Measurements from ENCODE around the gene DACH2. TPM values are rescaled to one million over a fixed set of nuclear protein-coding genes. Genes with fewer than 3 reads are reported as not detected.

DACH2 gene
- polyA plus RNA-seq, 1 of the 3 experiments (the other 2 are of a cell fraction) = not detected

DNA sequence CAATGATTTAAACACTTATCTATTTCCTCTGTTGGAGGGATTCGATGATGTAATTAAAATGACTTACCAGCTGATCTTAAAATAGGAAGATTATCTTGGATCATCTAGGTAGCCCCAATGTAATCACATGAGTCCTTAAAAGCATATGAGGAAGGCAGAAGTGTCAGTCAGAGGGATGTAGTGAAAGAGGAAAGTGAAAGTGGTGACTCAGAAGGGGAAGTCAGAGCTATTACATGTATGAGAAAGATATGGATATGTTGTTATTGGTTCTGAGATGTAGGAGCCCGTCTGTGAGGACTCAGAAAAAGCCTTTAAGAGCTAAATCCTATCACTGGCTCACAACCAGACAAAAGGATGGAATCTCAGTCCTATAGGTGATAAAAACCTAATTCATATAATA lies 456.4 kb downstream of the DACH2 start:
- no peaks in the 10 kb centered on the region for H3F3A ChIP-seq (replicated peaks; ENCODE audit: insufficient read depth)
- TF ChIP-seq, protein P1, sequence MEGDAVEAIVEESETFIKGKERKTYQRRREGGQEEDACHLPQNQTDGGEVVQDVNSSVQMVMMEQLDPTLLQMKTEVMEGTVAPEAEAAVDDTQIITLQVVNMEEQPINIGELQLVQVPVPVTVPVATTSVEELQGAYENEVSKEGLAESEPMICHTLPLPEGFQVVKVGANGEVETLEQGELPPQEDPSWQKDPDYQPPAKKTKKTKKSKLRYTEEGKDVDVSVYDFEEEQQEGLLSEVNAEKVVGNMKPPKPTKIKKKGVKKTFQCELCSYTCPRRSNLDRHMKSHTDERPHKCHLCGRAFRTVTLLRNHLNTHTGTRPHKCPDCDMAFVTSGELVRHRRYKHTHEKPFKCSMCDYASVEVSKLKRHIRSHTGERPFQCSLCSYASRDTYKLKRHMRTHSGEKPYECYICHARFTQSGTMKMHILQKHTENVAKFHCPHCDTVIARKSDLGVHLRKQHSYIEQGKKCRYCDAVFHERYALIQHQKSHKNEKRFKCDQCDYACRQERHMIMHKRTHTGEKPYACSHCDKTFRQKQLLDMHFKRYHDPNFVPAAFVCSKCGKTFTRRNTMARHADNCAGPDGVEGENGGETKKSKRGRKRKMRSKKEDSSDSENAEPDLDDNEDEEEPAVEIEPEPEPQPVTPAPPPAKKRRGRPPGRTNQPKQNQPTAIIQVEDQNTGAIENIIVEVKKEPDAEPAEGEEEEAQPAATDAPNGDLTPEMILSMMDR (IDR thresholded peaks at IDR 0.05) = no peak
- TF ChIP-seq TCF12 (IDR thresholded peaks at IDR 0.05) = no peak
- no peak for TF ChIP-seq RFX5 (IDR thresholded peaks at IDR 0.05; ENCODE audit: low read length)
- TF ChIP-seq, protein P2, sequence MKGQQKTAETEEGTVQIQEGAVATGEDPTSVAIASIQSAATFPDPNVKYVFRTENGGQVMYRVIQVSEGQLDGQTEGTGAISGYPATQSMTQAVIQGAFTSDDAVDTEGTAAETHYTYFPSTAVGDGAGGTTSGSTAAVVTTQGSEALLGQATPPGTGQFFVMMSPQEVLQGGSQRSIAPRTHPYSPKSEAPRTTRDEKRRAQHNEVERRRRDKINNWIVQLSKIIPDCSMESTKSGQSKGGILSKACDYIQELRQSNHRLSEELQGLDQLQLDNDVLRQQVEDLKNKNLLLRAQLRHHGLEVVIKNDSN (IDR thresholded peaks at IDR 0.05; ENCODE audit: borderline replicate concordance, low read depth) = no peak
- no peak for TF ChIP-seq TEAD4 (IDR thresholded peaks at IDR 0.05; ENCODE audit: borderline replicate concordance, insufficient read depth)
- TF ChIP-seq, protein P3, sequence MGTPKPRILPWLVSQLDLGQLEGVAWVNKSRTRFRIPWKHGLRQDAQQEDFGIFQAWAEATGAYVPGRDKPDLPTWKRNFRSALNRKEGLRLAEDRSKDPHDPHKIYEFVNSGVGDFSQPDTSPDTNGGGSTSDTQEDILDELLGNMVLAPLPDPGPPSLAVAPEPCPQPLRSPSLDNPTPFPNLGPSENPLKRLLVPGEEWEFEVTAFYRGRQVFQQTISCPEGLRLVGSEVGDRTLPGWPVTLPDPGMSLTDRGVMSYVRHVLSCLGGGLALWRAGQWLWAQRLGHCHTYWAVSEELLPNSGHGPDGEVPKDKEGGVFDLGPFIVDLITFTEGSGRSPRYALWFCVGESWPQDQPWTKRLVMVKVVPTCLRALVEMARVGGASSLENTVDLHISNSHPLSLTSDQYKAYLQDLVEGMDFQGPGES (IDR thresholded peaks at IDR 0.05; ENCODE audit: low read depth, low read length) = no peak
- TF ChIP-seq TAF1 (IDR thresholded peaks at IDR 0.05; ENCODE audit: borderline replicate concordance, low read depth, low read length) = no peak
- TF ChIP-seq, protein P4, sequence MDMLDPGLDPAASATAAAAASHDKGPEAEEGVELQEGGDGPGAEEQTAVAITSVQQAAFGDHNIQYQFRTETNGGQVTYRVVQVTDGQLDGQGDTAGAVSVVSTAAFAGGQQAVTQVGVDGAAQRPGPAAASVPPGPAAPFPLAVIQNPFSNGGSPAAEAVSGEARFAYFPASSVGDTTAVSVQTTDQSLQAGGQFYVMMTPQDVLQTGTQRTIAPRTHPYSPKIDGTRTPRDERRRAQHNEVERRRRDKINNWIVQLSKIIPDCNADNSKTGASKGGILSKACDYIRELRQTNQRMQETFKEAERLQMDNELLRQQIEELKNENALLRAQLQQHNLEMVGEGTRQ (IDR thresholded peaks at IDR 0.05; ENCODE audit: borderline replicate concordance, low read depth, low read length) = no peak
- TF ChIP-seq RAD21 (IDR thresholded peaks at IDR 0.05; ENCODE audit: low read length) = no peak
- no peak for TF ChIP-seq GATA2 (CRISPR knock-in tag; IDR thresholded peaks at IDR 0.05)
- no peak for TF ChIP-seq MXI1 (IDR thresholded peaks at IDR 0.05; ENCODE audit: low read depth, low read length)
- no peak for TF ChIP-seq CHD2 (IDR thresholded peaks at IDR 0.05; ENCODE audit: low read length, partially characterized antibody)
- TF ChIP-seq MAX (IDR thresholded peaks at IDR 0.05; ENCODE audit: low read depth) = no peak
- no peak for TF ChIP-seq NFIC (IDR thresholded peaks at IDR 0.05; ENCODE audit: borderline replicate concordance)
- TF ChIP-seq SMC3 (IDR thresholded peaks at IDR 0.05; ENCODE audit: low read depth, low read length) = no peak
- no peak for TF ChIP-seq FOXJ3 (CRISPR knock-in tag; IDR thresholded peaks at IDR 0.05)
- TF ChIP-seq RCOR1 (IDR thresholded peaks at IDR 0.05; ENCODE audit: low read length) = no peak
- TF ChIP-seq ELF1 (IDR thresholded peaks at IDR 0.05) = no peak
- no peak for TF ChIP-seq REST (IDR thresholded peaks at IDR 0.05; ENCODE audit: low read depth, low read length)
- TF ChIP-seq EP300 (IDR thresholded peaks at IDR 0.05; ENCODE audit: borderline replicate concordance in 1 of 2, low read depth in 1 of 2, low read length in 1 of 2) = no peak
- no peak overlapping the region for H3K9ac ChIP-seq
- CTCF ChIA-PET = no interaction called here
- POLR2A ChIA-PET = no interaction called here
- DNase-seq = no peak
- H3K9me2 ChIP-seq = no peaks in the 10 kb centered on the region
- WGBS (ENCODE audit: low lambda C conversion rate) = 1% methylated on average over 2 of the region's 2 CpGs
- H3K36me3 ChIP-seq (replicated peaks in 1 of 2; ENCODE audit: control insufficient read depth in 1 of 2, insufficient read depth in 2 of 2, low read length in 1 of 2) = no peaks in the 10 kb centered on the region
- H4K20me1 ChIP-seq (ENCODE audit: insufficient read depth) = no peaks in the 10 kb centered on the region
- H3K4me1 ChIP-seq (ENCODE audit: control insufficient read depth in 1 of 2, insufficient read depth in 2 of 2, low read depth in 1 of 2, low read length in 1 of 2) = no peaks in the 10 kb centered on the region
- H3K4me3 ChIP-seq (ENCODE audit: low read depth in 2 of 2, low read length in 1 of 2) = no peak overlapping the region
- no peaks in the 10 kb centered on the region for H3K9me3 ChIP-seq
- no peak overlapping the region for H2AFZ ChIP-seq (ENCODE audit: low read depth)
- no peak overlapping the region for H3K27ac ChIP-seq (ENCODE audit: low read depth in 2 of 2, low read length in 1 of 2)
- no peaks in the 10 kb centered on the region for H3K79me2 ChIP-seq (ENCODE audit: insufficient read depth)
- no peak overlapping the region for H3K4me2 ChIP-seq
- H3K27me3 ChIP-seq (ENCODE audit: insufficient read depth) = no peaks in the 10 kb centered on the region
